SK-N-DZ (cell line): ENCODE results near the gene VPS13A. TPM values are rescaled to one million over a fixed set of nuclear protein-coding genes. Genes with fewer than 3 reads are reported as not detected.
A peak's percentile ranks its signal among the peaks of the same experiment; 100 is the strongest.

Experiments
- DNase-seq: peaks from one replicate; pipeline ENCODE4 v3.0.0-alpha.2; 2015; ENCODE audit warnings: low spot score
- polyA plus RNA-seq, 2 experiments: library from polyadenylated mRNA; depleted of rRNA; stranded (reverse); fragments of >200 nt; gene quantifications; 2 replicates each; pipeline ENCODE4 v1.2.3, GENCODE V29; 2014

VPS13A gene
- polyA plus RNA-seq (2014; cell fraction: cytosol; rRNA removed) = 16.1 and 24.3 TPM in 2 replicates
- 79.3 and 102 TPM in 2 replicates for polyA plus RNA-seq (2014; cell fraction: nucleus; rRNA removed)

GRCh38 chr9:77177143-77177893, at the start of gene VPS13A:
VPS13A (plus strand) TSS chr9:77177534; CDS start chr9:77177705, 171 bp downstream.
- DNase-seq = peak; percentile 97

- no peak for DNase-seq
Measured at GRCh38 chr9:77128125-77128789, 49.1 kb upstream of the VPS13A start.

GRCh38 chr9:77131399-77131798, 45.9 kb upstream of the VPS13A start:
- no peak for DNase-seq

GRCh38 chr9:77133011-77133410, 44.3 kb upstream of the VPS13A start:
- DNase-seq = no peak

- no peak for DNase-seq
Measured at GRCh38 chr9:77142366-77142765, 35.0 kb upstream of the VPS13A start.

GRCh38 chr9:77149879-77150278, 27.5 kb upstream of the VPS13A start:
- no peak for DNase-seq

- DNase-seq = no peak
Measured at GRCh38 chr9:77152289-77152688, 25.0 kb upstream of the VPS13A start.

GRCh38 chr9:77156646-77157371, 20.5 kb upstream of the VPS13A start:
- no peak for DNase-seq

- no peak for DNase-seq
Measured at GRCh38 chr9:77158772-77159513, 18.4 kb upstream of the VPS13A start.

- DNase-seq = no peak
Measured at GRCh38 chr9:77161191-77161590, 16.1 kb upstream of the VPS13A start.

GRCh38 chr9:77161966-77162365, 15.4 kb upstream of the VPS13A start:
- no peak for DNase-seq

GRCh38 chr9:77162366-77162765, 15.0 kb upstream of the VPS13A start:
- no peak for DNase-seq

GRCh38 chr9:77163884-77164283, 13.4 kb upstream of the VPS13A start:
- DNase-seq = no peak

- no peak for DNase-seq
Measured at GRCh38 chr9:77166193-77166592, 11.1 kb upstream of the VPS13A start.

GRCh38 chr9:77170991-77171699, 6.2 kb upstream of the VPS13A start:
- no peak for DNase-seq

GRCh38 chr9:77175151-77175550, 2.2 kb upstream of the VPS13A start:
- DNase-seq = no peak

- DNase-seq = no peak
Measured at GRCh38 chr9:77176106-77176505, 1.2 kb upstream of the VPS13A start.

- no peak for DNase-seq
Measured at GRCh38 chr9:77176686-77177142, 620 bp upstream of the VPS13A start.

GRCh38 chr9:77177894-77178794, 810 bp downstream of the VPS13A start:
- DNase-seq = peak; percentile 38

- no peak for DNase-seq
Measured at GRCh38 chr9:77180056-77180455, 2.7 kb downstream of the VPS13A start.
